IMR-90 (cell line): ENCODE measurements around the gene KRT6C. TPM values are rescaled to one million over a fixed set of nuclear protein-coding genes. Genes with fewer than 3 reads are reported as not detected.

Experiments used
- ATAC-seq: fragments of 200-7000 bp; cut with Tn5 transposase; 2 replicates; pipeline ENCODE4 v1.9.1; 2020; ENCODE audit warnings: low read depth, mild to moderate bottlenecking, moderate library complexity
- BruUV-seq: library from RNA; stranded (reverse); fragments of 400-500 nt; replicated peaks from 2 replicates; lab custom pipeline; 2021; lab: Mats Ljungman, UMichigan
- CTCF ChIA-PET: fragments of 300-600 bp; formaldehyde crosslinking; extraction: SDS; loops from one replicate; lab custom pipeline; 2021; ENCODE audit warnings: antibody characterized with exemption; lab: Yijun Ruan, JAX
- POLR2A ChIA-PET: fragments of 300-600 bp; sonication (Branson Sonifier 250); formaldehyde crosslinking; loops from one replicate; lab custom pipeline; 2022; ENCODE audit warnings: antibody characterized with exemption; ENCODE audit not compliant: unreplicated experiment; lab: Charles Lee
- DNase-seq: peaks from one replicate; pipeline ENCODE4 v3.0.0; 2013
- H2AFZ ChIP-seq: replicated peaks from 2 replicates; pipeline ENCODE3; 2013; ENCODE audit warnings: low read length, mild to moderate bottlenecking; ENCODE audit not compliant: poor library complexity
- H2AK5ac ChIP-seq: 2 replicates; pipeline ENCODE4 v1.6.1; 2013; ENCODE audit warnings: low read depth, low read length, inconsistent platforms
- H2AK9ac ChIP-seq: replicated peaks from 2 replicates; pipeline ENCODE3; 2013; ENCODE audit warnings: mild to moderate bottlenecking, low read depth, low read length, moderate library complexity; ENCODE audit not compliant: poor library complexity
- H2BK120ac ChIP-seq: 2 replicates; pipeline ENCODE4 v1.6.1; 2013; ENCODE audit warnings: low read depth, low read length, inconsistent platforms
- H2BK15ac ChIP-seq: 3 replicates; pipeline ENCODE4 v1.6.1; 2013; ENCODE audit warnings: low read depth, low read length, inconsistent platforms
- H2BK20ac ChIP-seq: 2 replicates; pipeline ENCODE4 v1.6.1; 2013; ENCODE audit warnings: low read depth, mild to moderate bottlenecking, inconsistent platforms, low read length, moderate library complexity
- H2BK5ac ChIP-seq: 2 replicates; pipeline ENCODE4 v1.6.1; 2013; ENCODE audit warnings: mild to moderate bottlenecking, low read depth, low read length, inconsistent platforms; ENCODE audit not compliant: poor library complexity, severe bottlenecking
- H3K14ac ChIP-seq: replicated peaks from 2 replicates; pipeline ENCODE4 v1.6.1; 2013; ENCODE audit warnings: low read depth, low read length, inconsistent platforms
- H3K18ac ChIP-seq: 2 replicates; pipeline ENCODE4 v1.6.1; 2013; ENCODE audit warnings: low read depth, low read length, control low read depth
- H3K23ac ChIP-seq: 2 replicates; pipeline ENCODE4 v1.6.1; 2013; ENCODE audit warnings: low read depth, low read length, inconsistent platforms
- H3K27ac ChIP-seq: 2 replicates; pipeline ENCODE4 v1.5.1; 2013; ENCODE audit warnings: mild to moderate bottlenecking, control low read depth, low read length; ENCODE audit not compliant: insufficient read depth
- H3K27me3 ChIP-seq: 2 replicates; pipeline ENCODE4 v1.6.1; 2013; ENCODE audit warnings: low read length; ENCODE audit not compliant: control insufficient read depth, insufficient read depth
- H3K36me3 ChIP-seq: 2 replicates; pipeline ENCODE4 v1.6.1; 2013; ENCODE audit warnings: low read length, mixed read lengths; ENCODE audit not compliant: control insufficient read depth, insufficient read depth
- H3K4ac ChIP-seq: 2 replicates; pipeline ENCODE4 v1.6.1; 2013; ENCODE audit warnings: low read depth, low read length, inconsistent platforms
- H3K4me1 ChIP-seq: 2 replicates; pipeline ENCODE4 v1.6.1; 2013; ENCODE audit warnings: low read length, mixed read lengths; ENCODE audit not compliant: control insufficient read depth, insufficient read depth
- H3K4me2 ChIP-seq: 2 replicates; pipeline ENCODE4 v1.6.1; 2013; ENCODE audit warnings: low read depth, mild to moderate bottlenecking, control low read depth, low read length, moderate library complexity
- H3K4me3 ChIP-seq: 2 replicates; pipeline ENCODE4 v1.5.1; 2013; ENCODE audit warnings: low read depth, mild to moderate bottlenecking, control low read depth, low read length, moderate library complexity; ENCODE audit not compliant: insufficient read depth
- H3K56ac ChIP-seq: 2 replicates; pipeline ENCODE4 v1.6.1; 2013; ENCODE audit warnings: low read length, inconsistent platforms; ENCODE audit not compliant: insufficient read depth; ENCODE audit errors: extremely low read depth
- H3K79me1 ChIP-seq, 2 experiments: 2 replicates each; pipeline ENCODE4 v1.6.1; 2013; ENCODE audit warnings: low read length in 2 of 2, inconsistent platforms in 1 of 2, low read depth in 1 of 2
- H3K9ac ChIP-seq: 2 replicates; pipeline ENCODE4 v1.6.1; 2013; ENCODE audit warnings: low read depth, low read length, control low read depth
- H3K9me1 ChIP-seq: 2 replicates; pipeline ENCODE4 v1.6.1; 2013; ENCODE audit warnings: low read length, inconsistent platforms; ENCODE audit not compliant: insufficient read depth
- H3K9me3 ChIP-seq: 2 replicates; pipeline ENCODE4 v1.6.1; 2013; ENCODE audit warnings: low read length; ENCODE audit not compliant: control insufficient read depth, insufficient read depth
- H4K20me1 ChIP-seq: 2 replicates; pipeline ENCODE4 v1.6.1; 2013; ENCODE audit warnings: low read length, inconsistent platforms; ENCODE audit not compliant: insufficient read depth
- H4K5ac ChIP-seq: 2 replicates; pipeline ENCODE4 v1.6.1; 2013; ENCODE audit warnings: mild to moderate bottlenecking, low read depth, low read length, control low read depth
- H4K8ac ChIP-seq, 2 experiments: 2 replicates each; pipeline ENCODE4 v1.6.1; 2013; ENCODE audit warnings: low read depth in 2 of 2, low read length in 2 of 2, control low read depth in 1 of 2, inconsistent platforms in 1 of 2
- H4K91ac ChIP-seq: 2 replicates; pipeline ENCODE4 v1.6.1; 2013; ENCODE audit warnings: low read depth, low read length, inconsistent platforms; ENCODE audit not compliant: insufficient read depth
- CTCF ChIP-seq: conservative IDR thresholded peaks from 2 replicates; pipeline ENCODE4 v1.5.1; 2012; ENCODE audit warnings: mild to moderate bottlenecking, low read depth, low read length, improper control_type of control experiment
- FOS ChIP-seq: fragments of 150-350 bp; IDR thresholded peaks from 2 replicates; pipeline ENCODE4 v1.6.1; 2016; ENCODE audit warnings: low read depth, low read length
- MAZ ChIP-seq: IDR thresholded peaks from 2 replicates; pipeline ENCODE4 v1.6.1; 2012; ENCODE audit warnings: low read depth, mild to moderate bottlenecking, low read length, improper control_type of control experiment, moderate library complexity, borderline replicate concordance
- MXI1 ChIP-seq: IDR thresholded peaks from 2 replicates; pipeline ENCODE4 v1.6.1; 2012; ENCODE audit warnings: low read depth, mild to moderate bottlenecking, low read length, moderate library complexity, borderline replicate concordance
- POLR2A ChIP-seq: IDR thresholded peaks from 2 replicates; pipeline ENCODE4 v1.6.1; 2012; ENCODE audit warnings: mild to moderate bottlenecking, low read depth, low read length
- USF2 ChIP-seq: fragments of 150-350 bp; IDR thresholded peaks from 2 replicates; pipeline ENCODE4 v1.6.1; 2017; ENCODE audit warnings: mild to moderate bottlenecking, antibody characterized with exemption, low read length, low read depth
- WGBS, 2 experiments: methylation state at CpG; one replicate each; pipeline versions ENCODE4 v1.1.5 to v1.1.7; 2013; ENCODE audit warnings: missing lambda C conversion rate in 2 of 2; ENCODE audit not compliant: insufficient read length in 1 of 2; ENCODE audit errors: extremely low coverage in 2 of 2; 5-methylcytosine and 5-hydroxymethylcytosine counted together
- dilution Hi-C: fragments of 300-500 bp; cut with HindIII; formaldehyde crosslinking; loops from one replicate; pipeline ENCODE4 v1.14.3; 2018; ENCODE audit warnings: low sequenced_read_pairs; ENCODE audit not compliant: unreplicated experiment
- in situ Hi-C: fragments of 300-500 bp; cut with MboI; formaldehyde crosslinking; loops from 3 replicates; pipeline ENCODE4 v1.14.3; 2019; ENCODE audit warnings: low sequenced_read_pairs, inconsistent platforms, mixed read lengths
- intact Hi-C: fragments of 100-400 bp; cut with micrococcal nuclease; formaldehyde crosslinking; loops from 2 replicates; pipeline ENCODE4 v1.10.0; 2022
- polyA plus RNA-seq, 3 experiments: library from polyadenylated mRNA; depleted of rRNA; stranded (reverse); fragments of >200 nt; gene quantifications; 2 replicates each; pipeline ENCODE4 v1.2.3, GENCODE V29; 2012; ENCODE audit warnings: low replicate concordance in 1 of 3
- total RNA-seq: library from RNA; depleted of rRNA; stranded (reverse); fragments of >200 nt; gene quantifications from 2 replicates; pipeline ENCODE4 v1.2.3, GENCODE V29; 2012
- TF ChIP-seq, protein P1 (sequence below): fragments of 150-350 bp; IDR thresholded peaks from 2 replicates; pipeline ENCODE4 v1.6.1; 2016; ENCODE audit warnings: low read depth, mild to moderate bottlenecking, low read length, moderate library complexity, borderline replicate concordance

Gene KRT6C
- total and polyA plus RNA-seq, 2 of the 4 experiments (the other 2 are of a cell fraction) = not detected

DNA sequence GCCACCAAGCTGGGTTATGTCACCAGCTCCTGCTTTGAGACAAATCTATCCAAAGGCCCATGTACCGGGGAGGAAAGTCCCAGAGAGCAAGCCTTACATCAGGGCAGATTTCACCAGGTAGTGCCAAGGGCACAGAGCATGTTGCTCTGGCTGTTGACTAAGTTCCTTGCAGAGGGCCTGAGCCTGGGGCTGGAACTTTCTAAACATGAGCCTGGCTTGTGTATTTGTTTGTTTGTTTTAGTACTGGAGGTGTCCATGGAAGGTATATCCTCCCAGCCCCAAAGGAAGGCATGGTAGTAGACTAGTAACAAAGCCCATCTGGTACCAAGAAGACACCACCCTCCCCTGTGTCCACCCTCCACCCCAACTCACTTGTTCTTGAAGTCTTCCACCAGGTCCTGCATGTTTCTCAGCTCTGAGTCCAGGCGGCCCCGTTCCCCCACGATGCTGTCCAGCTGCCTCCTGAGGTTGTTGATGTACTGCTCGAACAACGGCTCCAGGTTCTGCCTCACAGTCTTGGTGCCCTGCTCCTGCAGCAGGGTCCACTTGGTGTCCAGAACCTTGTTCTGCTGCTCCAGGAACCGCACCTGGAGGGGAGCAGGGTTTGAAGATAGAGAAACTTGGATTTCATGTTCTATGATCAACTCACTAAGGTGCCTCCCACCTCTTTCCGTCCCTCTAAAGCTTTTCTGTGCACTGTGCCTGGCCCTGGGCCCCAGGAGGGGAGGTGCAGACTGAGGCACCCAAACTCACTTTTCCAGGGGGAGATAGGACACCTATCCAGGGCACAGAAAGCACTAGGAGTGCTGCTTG, 45.2 kb upstream of the KRT6C start:
- no peak overlapping the region for H4K8ac ChIP-seq
- H4K20me1 ChIP-seq = no peaks in the 10 kb centered on the region; the same call in 1 of the 2 replicates
- H2AFZ ChIP-seq = no peak overlapping the region
- H3K27me3 ChIP-seq = peaks cover 35% of the 10 kb centered on the region
- ChIA-PET POLR2A (no interaction called here), CTCF (interaction anchor here (0.6 kb wide), 1 partner anchor 32 kb away, joined by 7 read pairs; no protein-coding TSS in a partner anchor)
- peak overlapping the region; percentile 16 for H2AK9ac ChIP-seq
- ATAC-seq = no peak
- H3K4me1 ChIP-seq = no peaks in the 10 kb centered on the region
- no peak overlapping the region for H2BK20ac ChIP-seq
- DNase-seq = no peak
- H2BK5ac ChIP-seq = no peak overlapping the region
- H3K18ac ChIP-seq = no peak overlapping the region
- no peak overlapping the region for H3K4me3 ChIP-seq
- intact Hi-C loops = no loop called here
- no peaks in the 10 kb centered on the region for H3K9me1 ChIP-seq
- H3K4ac ChIP-seq = no peak overlapping the region
- no peak overlapping the region for H3K14ac ChIP-seq
- H4K91ac ChIP-seq = no peak overlapping the region
- no peaks in the 10 kb centered on the region for H3K79me1 ChIP-seq
- no peaks in the 10 kb centered on the region for H3K9me3 ChIP-seq
- no peak overlapping the region for H2AK5ac ChIP-seq
- H3K4me2 ChIP-seq = no peak overlapping the region
- H2BK15ac ChIP-seq = no peak overlapping the region
- in situ Hi-C loops = no loop called here
- no peak overlapping the region for H3K56ac ChIP-seq
- H4K5ac ChIP-seq = no peak overlapping the region
- dilution Hi-C loops = no loop called here
- no peak overlapping the region for H3K9ac ChIP-seq
- no TSS peak for BruUV-seq
- no CpG with 5 or more reads among the region's 8 CpGs for WGBS, 2 experiments
- H3K36me3 ChIP-seq = no peaks in the 10 kb centered on the region
- no peak overlapping the region for H3K23ac ChIP-seq
- no peak for TF ChIP-seq FOS
- TF ChIP-seq, protein P1, sequence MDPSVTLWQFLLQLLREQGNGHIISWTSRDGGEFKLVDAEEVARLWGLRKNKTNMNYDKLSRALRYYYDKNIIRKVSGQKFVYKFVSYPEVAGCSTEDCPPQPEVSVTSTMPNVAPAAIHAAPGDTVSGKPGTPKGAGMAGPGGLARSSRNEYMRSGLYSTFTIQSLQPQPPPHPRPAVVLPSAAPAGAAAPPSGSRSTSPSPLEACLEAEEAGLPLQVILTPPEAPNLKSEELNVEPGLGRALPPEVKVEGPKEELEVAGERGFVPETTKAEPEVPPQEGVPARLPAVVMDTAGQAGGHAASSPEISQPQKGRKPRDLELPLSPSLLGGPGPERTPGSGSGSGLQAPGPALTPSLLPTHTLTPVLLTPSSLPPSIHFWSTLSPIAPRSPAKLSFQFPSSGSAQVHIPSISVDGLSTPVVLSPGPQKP = no peak
- no peak for TF ChIP-seq MAZ
- no peak for TF ChIP-seq CTCF
- TF ChIP-seq USF2 = no peak
- TF ChIP-seq MXI1 = no peak
- TF ChIP-seq POLR2A = no peak
- H3K27ac ChIP-seq = no peak overlapping the region
- no peak overlapping the region for H2BK120ac ChIP-seq
